ENCODE measurements around the gene VAT1. TPM values are rescaled to one million over a fixed set of nuclear protein-coding genes. Genes with fewer than 3 reads are reported as not detected.
A peak's percentile ranks its signal among the peaks of the same experiment; 100 is the strongest.

The VAT1 gene
- total and polyA plus RNA-seq, 2 of the 13 experiments (the other 11 are each of a cell fraction or from before 2014, with no cell fraction given), result 143 to 205 TPM

- TF ChIP-seq REST (IDR thresholded peaks at IDR 0.05; ENCODE audit: borderline replicate concordance in 1 of 2, low read depth in 1 of 2, low read length in 2 of 2) (peak in 1 of 2 experiments; percentile 74; a peak in 1 of 4 replicates), FLYWCH1 (CRISPR knock-in tag; IDR thresholded peaks at IDR 0.05) (peak; percentile 87; the same call in 1 of the 2 replicates), IRX3 (CRISPR knock-in tag; IDR thresholded peaks at IDR 0.05; ENCODE audit: borderline replicate concordance, low read depth) (peak; percentile 73; the same call in 1 of the 2 replicates), NR1H2 (CRISPR knock-in tag; IDR thresholded peaks at IDR 0.05; ENCODE audit: borderline replicate concordance, low read depth) (no peak), PBX3 (CRISPR knock-in tag; IDR thresholded peaks at IDR 0.05; ENCODE audit: borderline replicate concordance) (no peak; the same call in 1 of the 2 replicates), ZNF563 (CRISPR knock-in tag; IDR thresholded peaks at IDR 0.05) (peak; percentile 88), AFF4 (CRISPR knock-in tag; IDR thresholded peaks at IDR 0.05) (peak; percentile 87), BCL3 (CRISPR knock-in tag; IDR thresholded peaks at IDR 0.05) (peak; percentile 81; the same call in 1 of the 2 replicates), GZF1 (CRISPR knock-in tag; IDR thresholded peaks at IDR 0.05) (peak; percentile 93), ZNF430 (CRISPR knock-in tag; IDR thresholded peaks at IDR 0.05) (peak; percentile 99), ZBTB2 (CRISPR knock-in tag; IDR thresholded peaks at IDR 0.05; ENCODE audit: low read depth) (peak; percentile 87), GABPB1 (CRISPR knock-in tag; IDR thresholded peaks at IDR 0.05) (peak; percentile 99), ZSCAN29 (CRISPR knock-in tag; conservative IDR thresholded peaks at IDR 0.05) (peak; percentile 99), ZNF839 (CRISPR knock-in tag; IDR thresholded peaks at IDR 0.05; ENCODE audit: borderline replicate concordance) (peak; percentile 91; the same call in 1 of the 2 replicates), ZNF256 (CRISPR knock-in tag; conservative IDR thresholded peaks at IDR 0.05) (0 out of 2 replicates have a peak, but pooled peaks have one; percentile 7)
Measured at GRCh38 chr17:42997984-42998938, 23.9 kb downstream of the VAT1 start, which contains the start of gene RPL27 (continued).
